ENCODE results near the gene LYPD5. TPM values are rescaled to one million over a fixed set of nuclear protein-coding genes. Genes with fewer than 3 reads are reported as not detected.

LYPD5 gene
- total RNA-seq, 3 donors from 2014 or later = 0.61 to 4.8 (median 3.9) TPM

DNA sequence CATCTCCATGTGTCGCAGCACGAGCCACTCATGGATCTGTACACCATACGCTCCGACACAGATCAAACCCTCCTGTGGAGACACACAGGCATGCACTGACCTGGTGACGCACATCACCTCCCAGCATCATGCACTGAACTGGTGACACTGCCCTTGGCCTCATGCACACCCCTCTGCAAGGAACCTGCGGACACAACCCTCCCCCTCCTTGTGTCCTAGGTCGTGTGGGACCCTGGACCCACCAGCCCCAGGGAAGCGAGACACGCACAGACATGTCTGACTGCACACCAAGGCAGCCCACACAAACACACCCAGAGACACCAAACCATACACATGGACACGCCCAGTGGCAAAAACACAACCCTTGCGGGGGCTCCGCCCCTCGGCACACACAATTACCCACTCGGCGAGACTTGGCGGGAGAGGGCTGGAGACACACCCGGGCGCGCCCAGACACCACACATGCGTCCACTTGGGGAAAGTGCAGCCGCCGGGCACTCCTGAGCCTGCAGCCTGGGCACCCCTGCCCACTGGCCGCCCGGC lies 19.5 kb downstream of the LYPD5 start:
- H3K9me3 ChIP-seq = no peaks in the 10 kb centered on the region
- peaks cover 28% of the 10 kb centered on the region for H3K4me1 ChIP-seq (ENCODE audit: low read depth)
- no peaks in the 10 kb centered on the region for H3K36me3 ChIP-seq (ENCODE audit: low read depth)
- H3K4me3 ChIP-seq = no peak overlapping the region
- no peak for TF ChIP-seq CTCF (IDR thresholded peaks at IDR 0.05)
- DNase-seq (peak; percentile 77 to 90 (median 84)), ATAC-seq (peak; percentile 35)
- intact Hi-C loops (cut with DNase I, micrococcal nuclease) = loop anchor here (5.0 kb wide), 1 partner anchor 35 kb away; no protein-coding TSS in a partner anchor

GRCh38 chr19:43782311-43782660 lies 20.0 kb downstream of the LYPD5 start:
- intact Hi-C loops (cut with DNase I, micrococcal nuclease) = loop anchor here (5.0 kb wide), 1 partner anchor 35 kb away; no protein-coding TSS in a partner anchor
- H3K9me3 ChIP-seq = no peaks in the 10 kb centered on the region
- no peaks in the 10 kb centered on the region for H3K36me3 ChIP-seq (ENCODE audit: low read depth)
- no peak for DNase-seq
- peaks cover 28% of the 10 kb centered on the region for H3K4me1 ChIP-seq (ENCODE audit: low read depth)
- TF ChIP-seq CTCF (IDR thresholded peaks at IDR 0.05) = no peak
- no peak for ATAC-seq
- H3K4me3 ChIP-seq = no peak overlapping the region

- no peaks in the 10 kb centered on the region for H3K36me3 ChIP-seq (ENCODE audit: low read depth)
- no peak for TF ChIP-seq CTCF (IDR thresholded peaks at IDR 0.05)
- DNase-seq = no peak
- peaks cover 31% of the 10 kb centered on the region for H3K4me1 ChIP-seq (ENCODE audit: low read depth)
- ATAC-seq = no peak
- H3K4me3 ChIP-seq = no peak overlapping the region
- no peaks in the 10 kb centered on the region for H3K9me3 ChIP-seq
- intact Hi-C loops (cut with DNase I, micrococcal nuclease) = loop anchor here (5.0 kb wide), 1 partner anchor 34 kb away; no protein-coding TSS in a partner anchor
These were observed 20.5 kb downstream of the LYPD5 start for GRCh38 chr19:43781630-43782310.

DNA sequence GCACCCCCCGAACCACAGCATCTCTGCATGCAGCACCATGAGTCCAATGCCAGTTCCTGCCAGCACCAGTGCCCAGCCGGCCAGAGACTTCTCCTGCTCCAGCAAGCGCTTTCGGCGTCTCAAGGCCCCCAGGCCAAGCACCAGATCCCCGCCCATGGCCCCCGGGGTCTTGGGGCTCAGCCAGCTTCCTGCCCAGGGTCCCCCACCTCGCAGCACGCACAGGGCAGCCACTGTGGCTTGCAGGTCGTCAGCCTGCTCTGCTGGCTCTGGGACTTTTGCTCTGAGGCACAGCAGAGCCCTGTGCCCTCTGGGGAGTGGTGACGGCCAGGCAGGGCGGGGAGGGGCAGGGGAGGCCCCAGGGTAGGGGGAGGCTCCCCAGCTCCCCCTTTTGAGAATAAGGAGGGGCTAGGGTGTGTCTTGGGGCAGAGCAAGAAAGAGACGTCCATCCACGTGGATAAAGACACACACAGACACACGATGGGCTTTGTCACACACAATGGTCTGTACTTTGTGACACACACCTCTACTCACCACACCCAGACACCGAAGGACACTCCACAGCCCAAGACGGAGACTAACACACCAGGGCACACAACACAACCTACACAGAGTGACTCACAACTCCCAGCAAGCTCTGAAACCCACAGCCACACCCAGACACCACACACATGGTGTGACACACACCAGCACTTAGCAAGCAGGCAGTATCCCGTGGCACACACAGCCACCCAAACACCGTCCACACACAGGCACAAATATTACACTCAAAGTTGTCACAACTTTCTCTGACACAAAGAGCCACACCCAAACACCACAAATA lies 21.3 kb downstream of the LYPD5 start, which contains the start of gene KCNN4:
TSS of gene KCNN4 (minus strand) at position 268 of the 820 bp plus-strand sequence. CDS start at position 156, 112 bp downstream.
- ATAC-seq (peak; percentile 63), DNase-seq (peak; percentile 79 to 89 (median 84))
- Histone ChIP-seq H3K4me3 (no peak within 1 kb of the TSS), H3K9me3 (no peaks in the 10 kb centered on the region), H3K4me1 (ENCODE audit: low read depth) (peaks cover 31% of the 10 kb centered on the region), H3K36me3 (ENCODE audit: low read depth) (no peaks in the 10 kb centered on the region)
- intact Hi-C loops (cut with DNase I, micrococcal nuclease) = loop anchor here (5.0 kb wide), 1 partner anchor 34 kb away; no protein-coding TSS in a partner anchor
- TF ChIP-seq CTCF (IDR thresholded peaks at IDR 0.05) = no peak

DNA sequence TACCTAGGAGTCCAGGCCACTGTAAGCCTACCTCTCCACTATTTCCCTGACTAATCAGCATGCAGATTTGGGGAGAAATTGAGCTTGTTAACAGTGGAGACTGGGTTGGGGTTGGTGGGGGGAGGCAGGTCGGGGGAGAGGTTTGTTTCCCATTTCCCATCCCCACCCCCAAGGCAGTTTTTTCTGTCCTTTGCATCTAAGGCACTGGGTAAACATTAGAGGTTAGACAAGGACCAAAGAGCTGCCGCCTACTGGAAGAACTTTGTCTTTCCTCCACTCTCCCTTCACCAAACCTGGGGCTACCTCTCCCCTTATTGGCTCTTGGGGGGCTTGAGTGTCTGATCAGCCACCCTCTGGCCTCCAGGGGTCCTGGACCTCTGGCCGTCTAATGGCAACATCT lies 22.4 kb downstream of the LYPD5 start:
- peak; percentile 21 for ATAC-seq
- Histone ChIP-seq H3K36me3 (ENCODE audit: low read depth) (no peaks in the 10 kb centered on the region), H3K4me1 (ENCODE audit: low read depth) (peaks cover 31% of the 10 kb centered on the region), H3K9me3 (no peaks in the 10 kb centered on the region), H3K4me3 (no peak overlapping the region)
- peak in 1 of 3 donors; percentile 66 for DNase-seq
- no peak for TF ChIP-seq CTCF (IDR thresholded peaks at IDR 0.05)
- intact Hi-C loops (cut with DNase I, micrococcal nuclease) = loop anchor here (5.0 kb wide), 1 partner anchor 33 kb away; no protein-coding TSS in a partner anchor

Measured in mucosa of descending colon (tissue), 3 donors.